Hematopoietic multipotent progenitor cell treated with erythropoietin and hydrocortisone succinate and interleukin-3 and kit ligand, for 8 days (in vitro differentiated cells): ENCODE data around the gene DMRTA2.

ENCODE experiments used
- DNase-seq: peaks from one replicate; pipeline ENCODE4 v3.0.0-alpha.2; 2015

The DMRTA2 gene

GRCh38 chr1:50373532-50373931 lies 49.7 kb downstream of the DMRTA2 start:
- DNase-seq: no peak

GRCh38 chr1:50371749-50372148 lies 51.5 kb downstream of the DMRTA2 start:
- no peak for DNase-seq

- DNase-seq: peak; percentile 4
These were observed 53.4 kb downstream of the DMRTA2 start for GRCh38 chr1:50369830-50370229.

- no peak for DNase-seq
These were observed 54.1 kb downstream of the DMRTA2 start for GRCh38 chr1:50369008-50369634.

DNA sequence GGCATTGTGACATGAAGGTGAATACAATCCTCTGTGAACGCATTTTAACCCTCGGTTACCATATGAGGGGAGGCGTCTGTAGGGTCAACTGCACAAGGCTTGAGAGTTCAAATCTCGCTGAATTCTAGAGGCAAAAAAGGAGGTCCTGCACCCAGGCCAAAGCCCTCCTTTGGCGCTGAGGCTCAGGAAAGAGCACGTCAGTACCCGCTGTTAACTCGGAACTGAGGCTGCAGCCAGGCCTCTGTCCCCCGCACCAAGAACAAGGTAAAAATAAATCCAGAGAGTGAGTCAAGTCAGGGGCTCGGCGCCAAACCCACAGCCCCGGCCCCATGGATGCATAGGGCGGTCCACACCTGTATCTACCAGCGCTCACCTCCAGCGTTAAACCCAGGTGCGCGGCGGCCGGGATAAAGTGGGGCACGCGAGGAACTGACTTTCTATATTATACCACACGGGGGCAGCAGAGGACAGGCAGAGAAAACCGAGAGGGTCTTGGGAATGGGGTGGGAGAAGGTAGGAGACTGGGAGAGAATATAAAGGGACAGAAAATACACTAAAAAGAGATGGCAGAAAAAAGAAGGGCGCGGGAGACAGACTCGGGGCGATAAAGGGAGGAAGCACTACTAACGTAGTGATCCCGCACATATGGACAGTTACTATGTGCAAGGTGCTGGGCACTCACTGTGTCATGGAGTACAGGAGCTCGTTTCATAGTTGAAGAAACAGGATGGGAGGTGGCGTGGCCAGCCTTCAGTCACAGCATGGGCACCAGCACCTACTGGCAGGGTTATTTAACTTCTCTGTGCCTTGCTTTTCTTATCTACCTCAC lies 54.9 kb downstream of the DMRTA2 start:
- peak; percentile 27 for DNase-seq
